Trophoblast cell (in vitro differentiated cells and primary cell): ENCODE measurements around the gene ZNF91.

Source experiments
- DNase-seq, 2 donors: peaks; one replicate each; pipeline ENCODE4 v3.0.0-alpha.2; 2016
- H2AFZ ChIP-seq: 2 replicates; pipeline ENCODE4 v1.6.1; 2013; ENCODE audit warnings: low read length, moderate library complexity, mild to moderate bottlenecking; ENCODE audit not compliant: insufficient read depth, poor library complexity
- H2AK5ac ChIP-seq: 2 replicates; pipeline ENCODE4 v1.6.1; 2013; ENCODE audit warnings: mild to moderate bottlenecking, low read length
- H2BK120ac ChIP-seq: 2 replicates; pipeline ENCODE4 v1.6.1; 2013; ENCODE audit warnings: low read length, mild to moderate bottlenecking, moderate library complexity; ENCODE audit not compliant: insufficient read depth, poor library complexity
- H2BK12ac ChIP-seq: 2 replicates; pipeline ENCODE4 v1.6.1; 2013; ENCODE audit warnings: mild to moderate bottlenecking, low read length, moderate library complexity
- H2BK5ac ChIP-seq: 2 replicates; pipeline ENCODE4 v1.6.1; 2013; ENCODE audit warnings: low read length, low read depth, moderate library complexity, mild to moderate bottlenecking; ENCODE audit not compliant: poor library complexity
- H3K14ac ChIP-seq: 2 replicates; pipeline ENCODE4 v1.6.1; 2013; ENCODE audit warnings: mild to moderate bottlenecking, low read length
- H3K18ac ChIP-seq: 2 replicates; pipeline ENCODE4 v1.6.1; 2013; ENCODE audit warnings: mild to moderate bottlenecking, low read length
- H3K23ac ChIP-seq: 2 replicates; pipeline ENCODE4 v1.6.1; 2013; ENCODE audit warnings: low read length
- H3K27ac ChIP-seq: 2 replicates; pipeline ENCODE4 v1.5.1; 2013; ENCODE audit warnings: low read depth, mild to moderate bottlenecking, inconsistent platforms, low read length, moderate library complexity
- H3K27me3 ChIP-seq: 2 replicates; pipeline ENCODE4 v1.6.1; 2013; ENCODE audit warnings: inconsistent platforms, mild to moderate bottlenecking, low read length, moderate library complexity; ENCODE audit not compliant: insufficient read depth
- H3K36me3 ChIP-seq, 2 experiments: 1 replicate in 1 of 2; 2 replicates in 1 of 2; pipeline ENCODE4 v1.6.1; 2013; ENCODE audit warnings: low read length in 2 of 2, mild to moderate bottlenecking in 2 of 2, moderate library complexity in 1 of 2; ENCODE audit not compliant: insufficient read depth in 2 of 2, control insufficient read depth in 1 of 2
- H3K4ac ChIP-seq: 2 replicates; pipeline ENCODE4 v1.6.1; 2013; ENCODE audit warnings: low read depth, mild to moderate bottlenecking, low read length, moderate library complexity
- H3K4me1 ChIP-seq, 2 experiments: 1 replicate in 1 of 2; 2 replicates in 1 of 2; pipeline ENCODE4 v1.6.1; 2013; ENCODE audit warnings: low read length in 2 of 2, mild to moderate bottlenecking in 2 of 2, moderate library complexity in 1 of 2; ENCODE audit not compliant: insufficient read depth in 2 of 2, control insufficient read depth in 1 of 2
- H3K4me2 ChIP-seq: 2 replicates; pipeline ENCODE4 v1.6.1; 2013; ENCODE audit warnings: inconsistent platforms, mild to moderate bottlenecking, low read length, moderate library complexity
- H3K4me3 ChIP-seq: 2 replicates; pipeline ENCODE4 v1.5.1; 2013; ENCODE audit warnings: mild to moderate bottlenecking, low read depth, low read length, inconsistent platforms
- H3K79me1 ChIP-seq: one replicate; pipeline ENCODE4 v1.6.1; 2013; ENCODE audit warnings: low read length
- H3K79me2 ChIP-seq: 2 replicates; pipeline ENCODE4 v1.6.1; 2013; ENCODE audit warnings: low read length, mild to moderate bottlenecking; ENCODE audit not compliant: control insufficient read depth, insufficient read depth, poor library complexity
- H3K9ac ChIP-seq: 2 replicates; pipeline ENCODE4 v1.6.1; 2013; ENCODE audit warnings: mild to moderate bottlenecking, low read length
- H3K9me3 ChIP-seq: 2 replicates; pipeline ENCODE4 v1.6.1; 2013; ENCODE audit warnings: low read depth, mild to moderate bottlenecking, control low read depth, inconsistent platforms, low read length; ENCODE audit not compliant: insufficient read depth
- H4K12ac ChIP-seq: 2 replicates; pipeline ENCODE4 v1.6.1; 2013; ENCODE audit warnings: low read depth, mild to moderate bottlenecking, low read length, moderate library complexity
- H4K8ac ChIP-seq: 2 replicates; pipeline ENCODE4 v1.6.1; 2013; ENCODE audit warnings: low read depth, mild to moderate bottlenecking, low read length, moderate library complexity
- H4K91ac ChIP-seq: one replicate; pipeline ENCODE4 v1.6.1; 2013; ENCODE audit warnings: low read depth, mild to moderate bottlenecking, low read length, moderate library complexity
- WGBS: extraction: QIAGEN DNeasy Blood & Tissue Kit; methylation state at CpG from one replicate; pipeline ENCODE4 v1.1.7; 2013; ENCODE audit warnings: missing lambda C conversion rate; ENCODE audit not compliant: insufficient read length, insufficient coverage; ENCODE audit errors: extremely low coverage; 5-methylcytosine and 5-hydroxymethylcytosine counted together

ZNF91 gene

DNA sequence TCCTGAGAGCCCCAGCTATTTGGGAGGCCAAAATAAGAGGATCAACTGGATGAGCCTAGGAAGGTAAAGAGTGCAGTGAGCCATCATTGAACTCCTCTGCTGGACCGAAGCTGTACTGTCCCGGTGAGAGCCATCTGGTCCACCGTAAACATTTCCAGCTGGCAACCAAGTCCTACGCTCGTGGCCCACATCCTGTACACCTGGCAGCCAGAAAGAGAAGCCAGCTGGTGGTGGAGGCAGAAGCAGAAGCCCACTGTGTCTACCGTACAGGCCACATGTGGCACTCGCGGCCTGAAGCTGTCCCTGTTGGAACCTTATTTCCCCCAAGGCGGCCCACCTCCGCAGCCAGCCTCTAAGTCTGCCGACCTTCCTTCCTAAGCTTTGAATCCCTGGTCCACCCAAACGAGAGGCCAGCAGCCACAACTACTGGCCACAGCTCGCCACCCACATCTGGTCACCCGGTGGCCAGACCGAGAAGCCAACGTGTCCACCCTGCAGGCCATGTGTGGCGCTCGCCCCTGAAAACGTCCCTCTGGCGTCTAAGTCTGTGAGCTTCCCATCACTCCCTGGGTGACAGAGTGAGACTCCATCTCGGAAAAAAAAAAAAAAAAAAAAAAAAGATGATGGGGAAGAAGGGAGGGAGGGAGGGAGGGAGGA lies 14.2 kb upstream of the ZNF91 start:
- Histone ChIP-seq H3K9me3 (no peaks in the 10 kb centered on the region), H3K27ac (no peak overlapping the region), H3K27me3 (no peaks in the 10 kb centered on the region), H3K4me1 (no peaks in the 10 kb centered on the region), H2AFZ (no peak overlapping the region), H4K8ac (no peak overlapping the region), H2AK5ac (no peak overlapping the region), H3K4me3 (peak overlapping the region; percentile 4), H3K36me3 (no peaks in the 10 kb centered on the region), H4K91ac (no peak overlapping the region), H3K18ac (no peak overlapping the region), H3K9ac (no peak overlapping the region), H3K4me2 (no peak overlapping the region), H2BK120ac (no peak overlapping the region), H3K14ac (no peak overlapping the region), H4K12ac (no peak overlapping the region), H2BK12ac (no peak overlapping the region), H3K23ac (no peak overlapping the region), H3K4ac (no peak overlapping the region), H3K79me2 (no peaks in the 10 kb centered on the region), H2BK5ac (no peak overlapping the region), H3K79me1 (no peaks in the 10 kb centered on the region)
- WGBS = no CpG with 5 or more reads among the region's 21 CpGs
- no peak for DNase-seq

DNA sequence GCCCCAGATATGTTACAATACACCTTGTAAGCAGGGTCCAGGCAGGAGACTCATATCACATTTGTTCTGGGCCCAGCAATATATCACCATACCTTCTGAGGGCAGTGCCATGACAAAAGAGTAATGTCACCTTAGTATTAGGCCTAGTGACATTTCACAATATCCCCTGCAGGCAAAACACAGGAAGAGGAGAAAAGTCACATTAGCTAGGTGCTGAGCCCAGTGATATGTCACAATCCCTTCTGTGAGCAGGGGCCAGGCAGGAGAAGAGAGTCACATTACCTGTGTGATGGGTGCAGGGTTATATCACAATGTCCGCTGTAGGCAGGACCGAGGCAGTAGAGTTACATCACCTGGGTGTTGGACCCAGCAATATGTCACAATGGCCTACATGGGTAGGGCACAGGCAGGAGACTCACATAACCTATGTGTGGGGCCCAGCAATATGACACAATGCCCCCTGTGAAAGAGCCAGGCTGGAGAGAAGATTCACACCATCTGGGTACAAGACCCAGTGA lies 12.4 kb upstream of the ZNF91 start:
- no peak overlapping the region for H4K91ac ChIP-seq
- H3K4me3 ChIP-seq = no peak overlapping the region
- no peak overlapping the region for H2AFZ ChIP-seq
- H3K27me3 ChIP-seq = no peaks in the 10 kb centered on the region
- no peak overlapping the region for H4K8ac ChIP-seq
- H3K18ac ChIP-seq = no peak overlapping the region
- H3K79me1 ChIP-seq = no peaks in the 10 kb centered on the region
- H4K12ac ChIP-seq = no peak overlapping the region
- H3K4ac ChIP-seq = no peak overlapping the region
- H2AK5ac ChIP-seq = no peak overlapping the region
- no peak overlapping the region for H2BK12ac ChIP-seq
- H3K79me2 ChIP-seq = no peaks in the 10 kb centered on the region
- H3K36me3 ChIP-seq = no peaks in the 10 kb centered on the region
- H2BK5ac ChIP-seq = no peak overlapping the region
- WGBS = no CpG with 5 or more reads among the region's 2 CpGs
- no peaks in the 10 kb centered on the region for H3K9me3 ChIP-seq
- H2BK120ac ChIP-seq = no peak overlapping the region
- H3K14ac ChIP-seq = no peak overlapping the region
- no peak overlapping the region for H3K27ac ChIP-seq
- peak; percentile 40 to 86 for DNase-seq
- H3K23ac ChIP-seq = no peak overlapping the region
- H3K9ac ChIP-seq = no peak overlapping the region
- no peaks in the 10 kb centered on the region for H3K4me1 ChIP-seq
- H3K4me2 ChIP-seq = no peak overlapping the region

DNA sequence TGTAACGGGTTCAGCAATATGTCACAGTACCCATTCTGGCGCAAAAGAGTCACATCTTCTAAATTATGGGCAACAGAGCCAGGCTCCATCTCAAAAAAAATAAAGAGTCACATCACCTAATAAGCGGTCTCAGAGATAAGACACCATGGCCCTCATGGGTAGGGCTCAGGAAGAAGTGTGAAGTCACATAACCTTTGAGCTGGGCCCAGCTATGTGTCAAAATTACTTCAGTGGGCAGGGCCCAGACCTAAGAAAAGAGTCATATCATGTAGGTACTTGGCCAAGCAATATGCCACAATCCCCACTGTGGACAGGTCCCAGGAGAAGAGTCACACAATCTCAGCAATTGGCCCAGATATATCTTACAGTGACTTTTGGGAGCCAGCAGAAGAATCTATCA lies 11.4 kb upstream of the ZNF91 start:
- Histone ChIP-seq H3K4me3 (no peak overlapping the region), H3K4me2 (no peak overlapping the region)
- no CpG with 5 or more reads among the region's 3 CpGs for WGBS

DNA sequence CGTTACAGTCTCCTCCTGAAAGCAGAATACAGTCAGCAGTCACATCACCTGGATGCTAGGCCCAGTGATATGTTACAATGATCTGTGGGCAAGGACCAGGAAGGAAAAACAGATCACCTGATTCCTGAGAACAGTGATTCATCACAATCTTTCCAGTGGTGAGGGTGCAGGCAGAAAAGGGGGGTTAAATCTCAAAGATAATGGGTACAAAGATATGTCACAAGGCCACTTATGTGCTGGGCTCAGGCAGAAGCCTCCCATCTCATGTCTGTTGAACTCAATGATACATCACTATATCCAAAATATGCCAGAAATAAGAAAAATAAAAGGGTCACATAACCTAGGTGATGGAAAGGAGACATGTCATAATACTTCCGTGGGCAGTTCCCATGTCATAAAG lies 10.8 kb upstream of the ZNF91 start:
- H2AK5ac ChIP-seq = no peak overlapping the region
- H3K4me3 ChIP-seq = no peak overlapping the region
- no peak overlapping the region for H2AFZ ChIP-seq
- no CpG with 5 or more reads among the region's 2 CpGs for WGBS
- no peak overlapping the region for H3K9ac ChIP-seq
- H3K79me2 ChIP-seq = no peaks in the 10 kb centered on the region
- no peak overlapping the region for H3K14ac ChIP-seq
- no peak overlapping the region for H2BK120ac ChIP-seq
- H2BK12ac ChIP-seq = no peak overlapping the region
- no peak overlapping the region for H3K23ac ChIP-seq
- H3K79me1 ChIP-seq = no peaks in the 10 kb centered on the region
- no peaks in the 10 kb centered on the region for H3K4me1 ChIP-seq
- H3K36me3 ChIP-seq = no peaks in the 10 kb centered on the region
- no peak overlapping the region for H2BK5ac ChIP-seq
- H3K4ac ChIP-seq = no peak overlapping the region
- H3K9me3 ChIP-seq = no peaks in the 10 kb centered on the region
- no peak overlapping the region for H4K8ac ChIP-seq
- no peak for DNase-seq
- H4K91ac ChIP-seq = no peak overlapping the region
- H3K27me3 ChIP-seq = no peaks in the 10 kb centered on the region
- no peak overlapping the region for H3K27ac ChIP-seq
- no peak overlapping the region for H3K4me2 ChIP-seq
- no peak overlapping the region for H3K18ac ChIP-seq
- no peak overlapping the region for H4K12ac ChIP-seq

More for the DNA sequence above, 11.4 kb upstream of the ZNF91 start:
- Histone ChIP-seq H3K27ac (no peak overlapping the region), H3K23ac (no peak overlapping the region), H3K27me3 (no peaks in the 10 kb centered on the region), H4K12ac (no peak overlapping the region), H2AFZ (no peak overlapping the region), H4K91ac (no peak overlapping the region), H3K9ac (no peak overlapping the region), H3K36me3 (no peaks in the 10 kb centered on the region), H3K14ac (no peak overlapping the region), H2BK12ac (no peak overlapping the region), H2AK5ac (no peak overlapping the region), H3K79me2 (no peaks in the 10 kb centered on the region), H2BK5ac (no peak overlapping the region), H3K79me1 (no peaks in the 10 kb centered on the region), H3K18ac (no peak overlapping the region), H3K4me1 (no peaks in the 10 kb centered on the region), H4K8ac (no peak overlapping the region), H3K9me3 (no peaks in the 10 kb centered on the region), H2BK120ac (no peak overlapping the region), H3K4ac (no peak overlapping the region)
- DNase-seq = no peak
